Measurements from ENCODE around the gene CDK6.
"Not testable (repeated sequence)": the region's sequence is repeated elsewhere in the genome, so short reads cannot be mapped to it uniquely, and the experiment has no call there.

CDK6 gene

DNA sequence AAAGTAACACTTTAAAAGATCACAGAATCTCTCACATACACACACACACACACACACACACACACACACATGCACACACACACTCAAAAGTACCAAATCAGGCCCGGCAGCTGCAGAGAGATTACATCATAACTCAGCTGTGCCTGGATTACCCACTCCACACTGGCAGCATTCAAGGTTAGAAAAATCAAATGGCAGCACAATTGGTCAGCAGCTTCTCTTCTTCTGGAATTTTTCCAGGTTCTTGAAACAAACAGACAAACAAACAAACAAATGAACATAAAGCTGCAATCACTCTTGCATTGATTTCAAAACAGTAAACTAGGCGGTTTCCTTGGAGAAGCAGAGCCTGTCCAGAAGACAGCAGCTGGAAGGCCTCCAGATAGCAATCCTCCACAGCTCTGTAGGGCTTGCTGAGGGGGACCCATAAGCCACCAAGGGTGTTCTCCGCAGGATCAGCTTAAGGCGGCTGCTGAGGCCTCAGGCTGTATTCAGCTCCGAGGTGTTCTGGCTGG is 221.7 kb downstream of the CDK6 start:
- DNase-seq = no peak

DNA sequence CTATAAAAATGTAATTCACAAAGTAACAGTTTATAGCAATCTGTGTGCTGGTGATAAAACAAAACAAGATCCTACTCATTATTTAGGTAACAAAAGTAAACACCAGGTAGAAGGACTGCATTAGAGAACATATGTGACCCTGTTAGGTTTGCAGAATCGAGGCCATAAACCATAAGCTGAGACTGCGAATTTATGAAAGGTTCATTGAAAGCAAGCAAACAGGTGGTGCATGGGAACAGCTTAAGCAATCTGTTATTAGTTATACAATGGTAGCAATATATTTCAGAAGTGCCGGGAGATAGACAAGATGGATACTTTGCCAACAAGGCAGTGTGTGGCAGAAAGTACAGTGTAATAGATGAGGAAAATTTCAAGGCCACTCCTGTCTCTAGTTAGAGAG is 222.7 kb downstream of the CDK6 start:
- no peak for DNase-seq

DNA sequence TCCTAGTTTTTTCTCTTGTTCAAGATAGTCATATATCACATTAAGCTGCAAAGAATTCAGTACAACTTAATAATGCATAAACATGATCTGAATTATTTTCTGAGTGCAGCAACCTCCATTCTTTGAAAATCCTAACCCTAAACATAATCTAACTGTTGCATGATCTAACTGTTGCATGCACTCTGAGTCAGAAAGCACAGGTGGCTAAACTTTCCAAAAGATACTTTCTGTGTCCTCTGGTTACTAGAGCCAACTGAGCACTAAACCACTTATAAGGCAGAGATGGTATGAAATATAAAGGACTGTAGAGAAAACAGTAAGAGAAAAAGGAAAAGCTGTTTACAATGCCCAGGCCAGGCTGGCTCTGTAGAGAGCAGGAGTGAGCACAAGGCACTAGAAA is 223.2 kb downstream of the CDK6 start:
- DNase-seq = no peak

DNA sequence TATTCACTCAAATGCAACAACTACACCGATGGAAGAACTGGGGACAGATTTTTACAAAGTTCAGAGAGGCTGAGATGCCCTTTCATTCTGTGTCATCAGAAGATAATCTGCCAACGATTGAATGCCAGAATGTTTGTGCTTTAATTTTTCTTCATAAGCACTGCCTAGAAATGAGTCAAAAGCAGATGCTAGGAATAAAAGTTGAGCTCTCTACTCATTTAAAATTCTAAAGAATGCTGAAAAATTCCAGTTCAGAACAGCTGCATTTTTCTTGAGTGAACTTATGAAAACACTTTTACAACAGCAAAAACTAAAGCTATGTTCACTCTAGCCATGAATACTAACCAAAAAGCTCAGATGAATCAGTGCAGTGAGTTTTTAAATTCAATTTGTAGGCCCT is 223.9 kb downstream of the CDK6 start:
- peak; percentile 67 for DNase-seq

DNA sequence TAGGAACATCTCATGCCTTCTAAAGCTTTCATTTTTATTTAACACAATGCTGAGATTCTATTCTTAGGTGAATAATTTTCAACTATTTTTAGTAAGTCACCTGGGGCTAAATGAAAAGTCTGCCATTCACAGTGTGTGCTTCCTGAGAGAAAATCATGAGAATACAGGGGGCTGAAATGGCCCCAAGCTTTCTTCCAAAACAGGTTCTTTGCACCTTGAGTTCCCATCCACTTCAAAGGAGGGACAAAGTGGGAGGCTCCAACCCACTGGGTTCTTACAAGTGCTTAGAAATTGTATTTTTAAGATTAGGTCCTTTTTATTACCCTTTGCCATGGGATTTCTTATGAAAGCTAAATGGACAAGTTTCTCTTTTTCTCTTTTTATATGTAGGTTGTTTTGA is 224.6 kb downstream of the CDK6 start:
- DNase-seq = no peak

DNA sequence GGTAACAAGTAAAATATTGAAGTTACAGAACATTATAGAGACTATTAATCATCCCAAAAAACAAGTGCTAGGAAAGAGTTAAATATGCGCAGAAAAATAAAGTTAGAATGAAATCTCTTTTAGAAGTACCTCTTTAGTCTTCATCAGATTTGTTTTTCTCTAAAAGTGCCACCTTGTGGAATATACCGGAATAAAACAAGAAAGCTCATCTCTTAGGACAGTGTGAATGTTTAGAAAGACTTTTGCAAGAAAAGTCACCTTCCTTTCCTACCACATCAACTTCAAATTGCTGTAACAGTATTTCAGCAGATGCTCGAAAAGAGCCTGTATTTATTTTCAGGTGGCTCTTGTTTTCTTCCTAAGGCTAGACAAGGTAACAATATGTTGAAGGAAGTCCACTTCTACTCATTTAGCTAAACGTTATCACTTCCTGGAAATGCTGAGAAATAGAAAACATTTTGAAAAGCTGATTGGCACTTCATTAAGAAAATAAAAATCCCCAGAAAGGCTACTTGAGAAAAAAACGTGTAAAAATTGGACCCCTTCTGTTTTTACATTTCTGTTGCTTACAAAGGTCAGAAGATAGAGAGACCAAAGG is 226.4 kb downstream of the CDK6 start:
- no peak for DNase-seq

DNA sequence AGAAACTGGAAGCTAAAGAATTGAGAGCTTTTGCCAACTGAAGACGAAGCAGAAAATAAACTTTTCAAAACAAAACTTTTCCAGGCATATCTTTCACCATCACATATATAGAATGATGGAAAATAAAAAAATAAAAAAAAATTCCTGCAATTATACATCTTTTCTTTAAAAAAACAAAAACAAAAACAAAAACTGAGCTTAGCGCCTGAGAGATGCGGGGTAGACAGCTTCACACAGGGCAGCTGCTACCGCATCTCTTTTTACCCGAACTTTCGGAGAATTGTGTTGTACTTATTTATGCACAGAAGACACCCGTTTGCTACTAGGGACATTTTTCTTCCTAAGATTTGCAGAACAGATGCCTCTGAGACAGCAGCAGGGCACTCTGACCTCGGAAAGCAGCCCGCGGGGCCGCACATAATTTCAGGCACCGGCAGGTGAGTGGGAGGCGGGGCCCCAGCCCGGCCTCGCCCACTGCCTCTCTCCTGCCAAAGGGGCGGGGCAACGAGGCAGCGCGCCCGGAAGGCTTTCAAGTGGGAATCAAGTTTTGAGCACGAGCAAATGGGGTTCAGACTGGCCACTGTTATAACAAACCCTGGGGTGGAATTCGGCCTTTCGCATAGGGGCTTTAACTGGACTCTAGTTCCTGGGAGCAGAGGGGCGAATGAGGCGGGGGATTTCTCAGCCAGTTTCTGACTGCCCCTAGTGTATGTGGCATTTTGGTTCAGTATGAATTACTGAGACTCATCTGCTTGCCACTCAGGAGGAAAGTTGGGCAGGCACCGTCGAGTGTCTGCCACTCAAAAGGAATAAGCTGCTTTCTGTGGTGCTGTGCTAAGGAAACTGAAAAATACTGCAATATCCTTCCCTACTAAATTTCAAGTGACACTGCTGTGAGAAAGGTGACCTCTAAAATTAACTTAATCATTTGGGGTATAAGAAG is 227.7 kb downstream of the CDK6 start:
- DNase-seq = no peak

DNA sequence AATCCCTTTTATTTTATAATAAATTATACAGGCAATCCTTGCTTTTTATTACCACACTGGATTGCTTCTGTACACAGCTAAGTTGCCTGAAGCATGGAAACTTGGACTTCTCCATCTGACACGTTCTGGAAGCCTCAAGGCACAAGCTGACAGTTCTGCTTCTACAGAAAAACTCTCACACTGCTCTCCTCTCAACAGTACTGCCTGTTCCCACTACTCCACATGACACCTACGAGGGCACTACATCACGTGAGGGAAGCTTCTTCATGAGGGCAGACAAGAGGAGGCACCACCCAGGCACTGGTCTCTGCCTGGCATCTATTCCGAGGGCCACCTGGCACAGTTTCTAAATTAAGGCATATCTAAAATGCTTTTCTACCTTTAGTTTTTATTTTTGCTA is 229.4 kb downstream of the CDK6 start:
- no peak for DNase-seq

DNA sequence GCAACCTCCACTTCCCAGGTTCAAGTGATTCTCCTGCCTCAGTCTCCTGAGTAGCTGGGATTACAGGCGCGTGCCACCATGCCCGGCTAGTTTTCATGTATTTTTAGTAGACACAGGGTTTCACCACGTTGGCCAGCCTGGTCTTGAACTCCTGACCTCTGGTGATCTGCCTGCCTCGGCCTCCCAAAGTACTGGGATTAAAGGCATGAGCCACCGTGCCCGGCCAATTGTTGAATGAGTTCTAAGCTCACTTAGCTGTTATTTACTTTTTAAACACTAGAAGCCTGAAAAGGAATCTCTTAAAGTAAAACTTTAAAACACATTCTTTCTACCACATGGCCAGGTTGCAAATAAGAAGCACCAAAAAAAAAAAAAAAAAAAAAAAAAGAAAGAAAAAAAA is 231.9 kb downstream of the CDK6 start:
- DNase-seq = not testable (repeated sequence)

DNA sequence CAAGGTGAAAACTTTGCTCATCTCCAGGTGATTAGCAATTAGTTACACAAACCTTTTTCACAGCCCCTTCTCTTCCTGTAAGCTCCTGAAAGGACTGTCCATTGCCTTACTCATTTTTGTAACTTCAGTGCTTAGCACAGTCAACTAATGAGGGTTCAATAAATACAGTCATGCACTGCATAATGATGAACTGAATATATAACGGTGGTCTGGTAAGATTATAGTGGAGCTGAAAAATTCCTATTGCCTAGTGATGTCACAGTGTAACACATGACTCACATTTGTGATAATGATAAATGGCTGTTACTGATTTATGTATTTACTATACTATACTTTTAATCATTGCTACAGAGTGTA is 233.3 kb downstream of the CDK6 start:
- DNase-seq = no peak

DNA sequence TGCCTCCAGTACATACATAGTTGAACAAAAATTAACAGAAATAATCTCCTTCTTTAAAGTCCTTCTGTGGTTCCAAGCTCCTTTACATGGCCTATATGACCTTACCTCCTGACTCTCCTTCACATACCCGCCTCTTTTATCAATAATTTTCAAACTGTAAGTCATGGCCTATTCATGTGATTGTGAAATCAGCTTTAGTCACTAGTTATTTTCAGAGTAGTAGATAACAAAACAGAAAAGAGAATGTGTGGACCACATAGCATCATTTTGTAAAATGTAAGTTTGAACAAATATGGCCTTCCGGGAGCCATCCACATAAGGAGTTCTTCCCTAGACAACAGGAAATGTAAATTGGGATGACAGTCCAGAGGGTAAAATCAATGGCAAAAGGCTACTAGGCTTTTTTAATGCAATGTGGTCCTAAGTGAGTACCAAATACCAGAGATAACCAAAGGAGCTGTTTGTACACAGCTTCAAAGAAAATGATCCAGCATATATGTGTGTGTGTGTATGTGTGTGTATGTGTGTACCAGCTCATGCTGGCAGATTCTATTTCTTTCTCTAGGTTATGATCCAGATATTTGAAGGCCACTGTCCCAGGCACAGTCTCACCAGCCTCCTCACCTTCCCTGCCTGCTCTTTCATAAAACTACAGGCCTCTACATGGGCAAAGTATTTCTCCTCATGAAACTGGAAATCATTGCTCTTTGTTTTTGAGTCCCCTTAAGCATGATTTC is 233.9 kb downstream of the CDK6 start:
- no peak for DNase-seq

DNA sequence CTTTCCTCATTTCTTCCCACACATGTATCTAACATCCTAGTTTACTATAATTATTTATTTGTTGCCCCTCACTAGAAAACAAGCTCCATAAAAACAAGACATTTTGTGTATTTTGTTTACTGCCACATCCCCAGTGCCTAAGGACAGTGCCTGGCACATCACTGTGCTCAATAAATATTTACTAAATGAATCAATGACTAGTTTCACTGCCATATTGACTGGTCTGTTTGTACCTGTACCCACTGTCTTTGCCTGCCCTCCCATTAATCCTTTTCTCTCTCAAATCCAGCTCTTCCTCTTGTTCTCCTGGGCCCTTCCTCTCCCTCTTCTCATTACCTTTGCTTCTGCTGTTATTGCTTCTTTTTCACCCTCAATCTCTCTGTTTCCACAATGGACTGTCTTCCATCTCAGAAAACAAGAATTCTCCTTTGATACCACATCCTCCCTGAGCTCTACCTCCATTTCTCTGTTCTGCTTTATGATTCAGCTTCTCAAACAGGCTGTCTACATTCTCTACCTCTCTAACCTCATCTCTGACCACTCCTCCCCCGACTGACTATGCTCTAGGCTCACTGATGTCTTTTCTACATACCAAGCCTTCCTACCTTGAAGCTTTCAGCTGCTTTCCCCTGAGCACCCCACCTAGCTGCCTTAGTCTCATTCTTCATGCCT is 237.9 kb downstream of the CDK6 start:
- DNase-seq = no peak

DNA sequence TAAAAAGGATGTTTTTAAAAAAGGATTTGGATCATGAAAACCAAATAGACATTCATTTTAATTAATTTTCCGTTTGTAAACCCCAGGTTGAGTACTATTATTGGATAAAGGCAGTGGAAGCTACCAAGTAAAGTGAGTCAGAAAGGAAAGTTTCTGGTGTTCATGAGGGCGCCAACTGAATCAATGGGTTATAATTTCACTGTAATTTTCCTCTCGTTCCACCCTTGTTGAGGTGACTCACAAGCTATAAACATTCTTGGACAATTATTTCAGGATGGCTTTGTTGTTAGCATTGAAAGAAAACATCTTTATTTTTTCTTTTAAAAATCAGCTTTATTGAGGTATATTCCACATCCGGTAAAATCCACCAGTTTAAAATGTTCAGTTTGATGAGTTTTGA is 241.1 kb downstream of the CDK6 start:
- DNase-seq = peak; percentile 71

DNA sequence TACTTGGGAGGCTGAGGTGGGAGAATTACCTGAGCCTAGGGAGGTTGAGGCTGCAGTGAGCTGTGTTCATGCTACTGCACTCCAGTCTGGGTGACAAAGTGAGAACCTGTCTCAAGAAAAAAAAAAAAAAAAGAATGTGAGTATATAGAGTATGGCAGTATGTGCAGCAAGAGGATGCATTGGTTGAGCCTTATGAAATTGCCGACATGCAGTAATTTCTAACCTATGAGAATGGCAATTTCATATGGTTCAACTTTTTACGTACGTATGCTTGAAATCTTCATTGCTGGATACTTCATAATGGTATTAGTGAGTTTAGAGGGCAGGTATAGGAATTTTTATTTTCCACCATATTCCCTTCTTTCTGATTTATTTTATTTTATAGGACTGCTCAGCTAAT is 241.6 kb downstream of the CDK6 start:
- DNase-seq = no peak

DNA sequence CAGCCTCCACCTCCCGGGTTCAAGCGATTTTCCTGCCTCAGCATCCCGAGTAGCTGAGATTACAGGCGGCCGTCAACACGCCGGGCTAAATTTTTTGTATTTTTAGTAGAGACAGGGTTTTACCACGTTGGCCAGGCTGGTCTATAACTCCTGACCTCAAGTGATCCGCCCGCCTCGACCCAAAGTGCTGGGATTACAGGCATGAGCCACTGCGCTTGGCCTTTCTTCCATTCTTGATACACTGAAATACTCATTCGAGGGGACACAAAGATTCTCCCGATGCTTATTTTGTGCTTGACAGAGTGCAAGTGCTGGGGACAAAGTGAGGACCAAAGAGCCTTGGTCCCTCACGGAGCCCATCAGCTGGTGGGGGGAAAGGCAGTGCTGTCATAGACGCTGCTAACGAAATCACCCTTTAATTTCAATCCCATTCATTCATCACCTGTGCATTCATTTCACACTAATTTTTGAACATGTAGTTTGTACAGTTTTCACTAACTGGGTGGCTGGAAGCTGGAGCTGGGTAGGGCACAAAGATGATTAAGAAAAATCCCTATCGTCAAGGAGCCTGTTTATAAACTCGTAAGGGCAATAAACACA is 245.6 kb downstream of the CDK6 start:
- no peak for DNase-seq

DNA sequence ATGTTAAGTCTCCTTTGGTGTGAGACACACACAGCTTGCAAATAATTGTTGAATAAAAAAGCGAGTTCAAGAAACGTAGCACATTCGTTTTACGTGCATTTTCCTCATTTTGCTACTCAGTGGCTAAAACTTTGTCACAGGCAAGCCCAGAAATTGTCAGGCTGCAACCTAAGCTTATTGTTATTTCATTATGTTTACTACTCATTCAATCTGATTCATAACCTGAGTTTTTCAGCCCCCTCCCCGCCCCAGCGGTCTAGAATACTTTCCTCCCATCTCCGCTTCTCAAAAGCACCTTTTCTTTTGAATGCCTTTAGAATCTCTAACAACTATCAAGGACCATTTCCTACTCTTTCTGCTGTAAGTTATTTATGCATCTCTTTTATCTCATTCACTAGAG is 247.3 kb downstream of the CDK6 start:
- DNase-seq = no peak

DNA sequence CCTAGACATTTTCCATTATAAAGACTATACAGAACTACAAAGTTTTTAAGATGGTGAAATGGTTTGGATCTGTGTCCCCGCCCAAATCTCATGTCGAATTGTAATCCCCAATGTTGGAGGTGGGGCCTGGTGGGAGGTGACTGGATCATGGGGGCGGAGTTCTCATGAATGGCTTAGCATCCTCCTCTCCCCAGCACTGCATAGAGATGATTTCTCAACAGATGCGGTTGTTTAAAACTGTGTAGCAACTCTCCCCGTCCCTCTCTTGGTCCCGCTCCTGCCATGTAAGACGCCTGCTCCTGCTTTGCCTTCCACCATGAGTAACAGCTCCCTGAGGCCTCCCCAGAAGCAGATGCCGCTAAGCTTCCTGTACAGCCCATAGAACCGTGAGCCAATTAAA is 247.8 kb downstream of the CDK6 start:
- peak; percentile 34 for DNase-seq

DNA sequence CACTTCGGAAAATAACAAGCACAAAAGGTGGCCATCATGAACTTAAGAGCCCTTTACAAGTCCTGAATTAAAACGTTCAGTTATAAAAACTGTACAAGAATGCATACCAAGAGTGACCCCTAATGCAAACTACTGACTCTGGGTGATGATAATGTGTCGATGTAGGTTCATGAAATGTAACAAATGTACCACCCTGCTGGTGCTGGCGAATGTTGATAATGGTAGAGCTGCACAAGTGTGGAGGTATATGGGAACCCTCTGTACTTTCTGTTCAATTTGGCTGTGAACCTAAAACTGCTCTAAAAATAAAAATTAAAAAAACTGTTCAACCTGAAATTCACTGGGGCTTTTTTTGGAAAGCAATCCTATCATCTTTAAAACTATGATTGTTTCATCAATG is 249.5 kb downstream of the CDK6 start:
- no peak for DNase-seq

DNA sequence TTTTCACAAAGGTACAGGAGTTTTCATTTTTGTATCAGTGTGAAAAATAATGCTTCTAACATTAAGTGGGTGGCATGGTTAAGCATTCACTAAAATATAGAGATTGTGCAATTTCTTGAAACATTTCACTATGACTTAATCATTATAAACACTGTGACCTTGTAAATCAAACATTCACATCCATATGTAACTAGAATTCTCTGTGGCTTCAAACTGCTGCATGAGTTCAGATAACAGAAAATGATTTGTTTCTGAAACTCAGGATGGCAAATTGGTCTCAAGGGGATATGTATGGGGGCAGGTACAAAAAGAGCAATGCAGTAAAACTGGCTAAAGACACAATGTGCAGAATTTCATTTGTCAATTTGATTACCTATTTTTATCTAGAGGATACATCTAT is 250.0 kb downstream of the CDK6 start:
- DNase-seq = peak; percentile 53

DNA sequence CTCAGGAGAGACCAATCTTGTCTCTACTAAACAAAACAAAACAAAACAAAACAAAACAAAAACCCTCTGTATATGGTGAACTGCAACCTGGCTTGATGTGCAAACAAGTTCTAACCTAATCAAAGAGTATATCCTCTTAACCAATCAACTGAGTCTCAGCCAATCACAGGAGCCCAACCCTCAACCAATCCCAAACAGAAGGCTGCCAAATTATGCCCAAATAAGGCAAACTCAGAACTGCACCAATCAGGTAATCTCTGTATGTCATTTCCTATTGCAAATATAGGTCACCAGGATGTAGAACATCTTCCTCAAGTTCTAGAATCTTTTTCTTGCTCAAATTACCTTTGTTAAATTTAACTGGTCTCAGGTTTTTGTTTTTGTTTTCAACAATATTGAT is 251.4 kb downstream of the CDK6 start:
- no peak for DNase-seq

DNA sequence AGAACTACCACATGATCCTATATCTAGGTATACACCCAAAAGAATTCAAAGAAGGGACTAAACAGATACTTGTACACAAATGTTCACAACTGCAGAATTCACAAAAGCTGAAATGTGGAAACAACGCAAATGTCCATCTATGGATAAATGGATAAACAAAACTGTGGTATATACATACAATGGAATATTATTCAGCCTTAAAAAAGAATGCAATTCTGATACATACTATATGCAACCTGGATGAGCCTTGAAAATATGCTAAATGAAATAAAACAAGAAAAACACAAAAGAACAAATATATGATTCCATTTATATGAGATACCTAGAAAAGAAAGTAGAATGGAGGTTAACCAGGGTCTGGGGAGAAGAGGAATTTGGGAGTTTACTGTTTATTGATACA is 253.4 kb downstream of the CDK6 start:
- DNase-seq = no peak

DNA sequence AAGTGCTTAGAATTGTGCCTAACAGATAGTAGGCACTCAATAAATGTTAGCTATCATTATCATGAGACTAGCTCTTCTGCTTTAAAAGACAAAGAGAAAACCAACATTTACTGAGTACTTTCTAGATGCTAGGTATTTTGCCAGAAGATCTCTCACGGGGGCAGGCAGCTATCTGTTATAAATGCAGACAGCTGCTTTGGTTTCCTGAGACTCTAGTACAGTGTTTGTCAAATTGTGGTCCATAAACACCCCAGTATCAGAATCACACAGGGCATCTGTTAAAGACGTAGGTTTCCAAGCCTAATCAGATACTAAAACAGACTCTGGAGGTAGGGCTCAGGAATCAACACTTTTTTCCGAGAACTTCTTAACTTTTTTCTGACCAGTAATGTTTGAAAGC is 260.1 kb downstream of the CDK6 start:
- DNase-seq = no peak

DNA sequence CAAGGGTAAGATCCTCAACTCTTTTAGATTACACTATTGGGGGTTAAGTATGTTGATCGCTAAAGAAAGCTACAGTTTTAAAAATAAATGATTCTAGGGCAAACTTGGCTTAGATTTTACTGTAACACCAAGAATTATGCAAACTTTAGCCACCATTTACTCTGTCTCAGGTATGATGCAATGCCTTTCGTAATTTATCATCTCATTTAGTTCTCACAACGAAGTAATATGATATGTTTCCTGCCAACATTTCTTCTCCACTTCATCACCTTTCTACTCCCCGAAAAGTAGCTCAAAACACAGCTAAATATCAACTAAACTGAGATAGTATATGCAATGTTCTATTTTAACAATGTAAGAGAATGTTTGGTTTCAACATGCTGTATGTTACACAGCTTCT is 267.2 kb downstream of the CDK6 start:
- no peak for DNase-seq
